ENCODE data around the gene ATP6V0E2. TPM values are rescaled to one million over a fixed set of nuclear protein-coding genes. Genes with fewer than 3 reads are reported as not detected.

Gene ATP6V0E2
- total RNA-seq: 27.1 and 30.8 TPM in 2 replicates
- long read RNA-seq, transcript ATP6V0E2-203 (4 exons, 2,722 nt): major isoform, 43 of 45 reads
- long read RNA-seq, partial matches to known transcripts: 1 of 45 reads
- long read RNA-seq, other reads (novel, unspliced or antisense): 0 of 45 reads

- peak within 1 kb of the TSS; percentile 84 for H3K4me3 Mint-ChIP-seq (ENCODE audit: unreplicated experiment)
- no peaks in the 10 kb centered on the region for H3K36me3 Mint-ChIP-seq (ENCODE audit: unreplicated experiment)
- peaks cover 21% of the 10 kb centered on the region for H3K4me1 Mint-ChIP-seq (ENCODE audit: unreplicated experiment)
- TF ChIP-seq, protein P1, sequence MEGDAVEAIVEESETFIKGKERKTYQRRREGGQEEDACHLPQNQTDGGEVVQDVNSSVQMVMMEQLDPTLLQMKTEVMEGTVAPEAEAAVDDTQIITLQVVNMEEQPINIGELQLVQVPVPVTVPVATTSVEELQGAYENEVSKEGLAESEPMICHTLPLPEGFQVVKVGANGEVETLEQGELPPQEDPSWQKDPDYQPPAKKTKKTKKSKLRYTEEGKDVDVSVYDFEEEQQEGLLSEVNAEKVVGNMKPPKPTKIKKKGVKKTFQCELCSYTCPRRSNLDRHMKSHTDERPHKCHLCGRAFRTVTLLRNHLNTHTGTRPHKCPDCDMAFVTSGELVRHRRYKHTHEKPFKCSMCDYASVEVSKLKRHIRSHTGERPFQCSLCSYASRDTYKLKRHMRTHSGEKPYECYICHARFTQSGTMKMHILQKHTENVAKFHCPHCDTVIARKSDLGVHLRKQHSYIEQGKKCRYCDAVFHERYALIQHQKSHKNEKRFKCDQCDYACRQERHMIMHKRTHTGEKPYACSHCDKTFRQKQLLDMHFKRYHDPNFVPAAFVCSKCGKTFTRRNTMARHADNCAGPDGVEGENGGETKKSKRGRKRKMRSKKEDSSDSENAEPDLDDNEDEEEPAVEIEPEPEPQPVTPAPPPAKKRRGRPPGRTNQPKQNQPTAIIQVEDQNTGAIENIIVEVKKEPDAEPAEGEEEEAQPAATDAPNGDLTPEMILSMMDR (IDR thresholded peaks at IDR 0.05): no peak
- H3K27me3 Mint-ChIP-seq (ENCODE audit: unreplicated experiment): no peaks in the 10 kb centered on the region
- peak; percentile 98 for DNase-seq (ENCODE audit: extremely low spot score, unreplicated experiment)
- H3K27ac Mint-ChIP-seq (ENCODE audit: unreplicated experiment): peak within 1 kb of the TSS; percentile 91
- no peaks in the 10 kb centered on the region for H3K9me3 Mint-ChIP-seq (ENCODE audit: unreplicated experiment)
Measured at GRCh38 chr7:149873074-149873969, at the start of gene ATP6V0E2. Gene ATP6V0E2 (plus strand): TSS chr7:149873969. CDS start chr7:149874066, 97 bp downstream.

GRCh38 chr7:149824301-149824741, 49.4 kb upstream of the ATP6V0E2 start:
- Mint-ChIP-seq H3K4me1 (ENCODE audit: unreplicated experiment) (no peaks in the 10 kb centered on the region), H3K27ac (ENCODE audit: unreplicated experiment) (no peak overlapping the region), H3K36me3 (ENCODE audit: unreplicated experiment) (no peaks in the 10 kb centered on the region), H3K9me3 (ENCODE audit: unreplicated experiment) (no peaks in the 10 kb centered on the region), H3K27me3 (ENCODE audit: unreplicated experiment) (peaks cover 3% of the 10 kb centered on the region), H3K4me3 (ENCODE audit: unreplicated experiment) (no peak overlapping the region)
- DNase-seq (ENCODE audit: extremely low spot score, unreplicated experiment): no peak
- TF ChIP-seq, protein P1 (IDR thresholded peaks at IDR 0.05): no peak

DNA sequence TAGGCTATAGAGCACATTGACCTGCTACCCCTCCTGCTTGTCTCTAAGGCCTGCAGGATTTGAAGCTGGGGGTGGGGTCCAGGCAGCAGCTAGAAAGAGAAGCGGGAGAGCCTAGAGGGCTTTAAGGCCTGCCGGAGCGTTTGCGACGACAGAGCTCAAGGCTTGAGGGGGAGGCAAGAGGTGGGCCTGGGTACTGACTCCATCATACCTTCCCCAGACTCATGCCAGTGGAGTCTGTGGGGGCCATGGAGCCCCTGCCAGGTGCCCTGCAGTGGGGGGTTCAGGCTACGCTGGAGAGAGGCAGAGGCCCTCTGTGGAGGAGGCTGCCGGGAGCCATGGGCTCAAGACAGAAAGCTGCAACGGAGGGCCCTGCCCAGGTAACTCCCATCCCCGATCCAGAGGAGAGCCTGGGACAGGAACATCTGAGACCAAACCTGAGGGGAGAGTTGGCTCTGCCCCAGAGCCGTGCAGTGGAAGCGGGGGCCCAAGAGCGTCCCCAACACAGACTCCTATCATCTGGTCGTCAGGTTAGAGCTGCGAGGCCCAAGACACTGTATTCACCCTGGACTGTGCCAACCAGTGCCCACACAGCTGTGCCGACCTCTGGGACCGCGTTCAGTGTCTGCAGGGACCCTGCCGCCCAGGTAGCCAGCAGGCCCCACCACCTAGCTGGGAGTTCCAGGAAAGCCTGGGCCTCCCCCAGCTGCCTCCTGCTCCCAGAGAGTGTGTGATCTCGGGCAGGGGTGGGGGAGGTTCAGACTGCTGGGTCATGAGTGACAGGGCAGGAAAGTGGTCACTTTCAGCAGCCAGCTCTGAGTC, 48.8 kb upstream of the ATP6V0E2 start:
- TF ChIP-seq, protein P1 (IDR thresholded peaks at IDR 0.05): no peak
- no peaks in the 10 kb centered on the region for H3K36me3 Mint-ChIP-seq (ENCODE audit: unreplicated experiment)
- no peaks in the 10 kb centered on the region for H3K4me1 Mint-ChIP-seq (ENCODE audit: unreplicated experiment)
- no peaks in the 10 kb centered on the region for H3K9me3 Mint-ChIP-seq (ENCODE audit: unreplicated experiment)
- H3K4me3 Mint-ChIP-seq (ENCODE audit: unreplicated experiment): no peak overlapping the region
- H3K27me3 Mint-ChIP-seq (ENCODE audit: unreplicated experiment): peaks cover 3% of the 10 kb centered on the region
- no peak overlapping the region for H3K27ac Mint-ChIP-seq (ENCODE audit: unreplicated experiment)
- no peak for DNase-seq (ENCODE audit: extremely low spot score, unreplicated experiment)

- H3K4me3 Mint-ChIP-seq (ENCODE audit: unreplicated experiment): no peak overlapping the region
- H3K9me3 Mint-ChIP-seq (ENCODE audit: unreplicated experiment): no peaks in the 10 kb centered on the region
- H3K27me3 Mint-ChIP-seq (ENCODE audit: unreplicated experiment): peaks cover 3% of the 10 kb centered on the region
- H3K36me3 Mint-ChIP-seq (ENCODE audit: unreplicated experiment): no peaks in the 10 kb centered on the region
- H3K4me1 Mint-ChIP-seq (ENCODE audit: unreplicated experiment): no peaks in the 10 kb centered on the region
- no peak for DNase-seq (ENCODE audit: extremely low spot score, unreplicated experiment)
- H3K27ac Mint-ChIP-seq (ENCODE audit: unreplicated experiment): no peak overlapping the region
- TF ChIP-seq, protein P1 (IDR thresholded peaks at IDR 0.05): no peak
Measured at GRCh38 chr7:149825567-149826343, 48.0 kb upstream of the ATP6V0E2 start.

All from osteocyte (in vitro differentiated cells).